Sciatic nerve (tissue), 2 donors: ENCODE results near the gene KIFBP. TPM values are rescaled to one million over a fixed set of nuclear protein-coding genes. Genes with fewer than 3 reads are reported as not detected.
"Not testable (repeated sequence)": the region's sequence is repeated elsewhere in the genome, so short reads cannot be mapped to it uniquely, and the experiment has no call there.

ENCODE experiments used
- ATAC-seq: fragments of 200-7000 bp; cut with Tn5 transposase; one replicate; pipeline ENCODE4 v1.9.1; 2020; ENCODE audit warnings: mild to moderate bottlenecking, moderate library complexity
- DNase-seq: peaks from one replicate; pipeline ENCODE4 v3.0.0-alpha.2; 2020; ENCODE audit warnings: low spot score
- intact Hi-C: fragments of 100-400 bp; cut with DNase I; formaldehyde crosslinking; loops from one replicate; pipeline ENCODE4 v1.14.2; 2022
- total RNA-seq: library from RNA; stranded (reverse); fragmentation: NEBNext Ultra II Directional; extraction: Animal tissue kit (Norgen Biotek cat#: 25700); gene quantifications from one replicate; pipeline ENCODE4 v1.2.1, GENCODE V29; 2021
- donor health status: DM: no; HTN: no; CAD: no.
- donor health status: DM: no; HTN: no; CAD: no.

Gene KIFBP
- 30.4 TPM for total RNA-seq

- peak; percentile 98 for ATAC-seq
Observed at GRCh38 chr10:68988530-68989316, at the start of gene KIFBP. Gene KIFBP, plus strand, starts transcription at chr10:68988803. Its CDS starts 30 bp downstream, at chr10:68988833.

GRCh38 chr10:68938884-68939283, 49.7 kb upstream of the KIFBP start:
- ATAC-seq (no peak), DNase-seq (no peak)
- intact Hi-C loops: no loop called here

More at GRCh38 chr10:68988530-68989316, at the start of gene KIFBP:
- intact Hi-C loops: no loop called here
- DNase-seq: peak; percentile 95

GRCh38 chr10:68940917-68941316, 47.7 kb upstream of the KIFBP start:
- intact Hi-C loops, ATAC-seq, DNase-seq: not testable (repeated sequence)

- no peak for ATAC-seq
- intact Hi-C loops: no loop called here
- DNase-seq: no peak
Observed at GRCh38 chr10:68950598-68950997, 38.0 kb upstream of the KIFBP start.

GRCh38 chr10:68954904-68955303, 33.7 kb upstream of the KIFBP start:
- intact Hi-C loops: no loop called here
- ATAC-seq (no peak), DNase-seq (no peak)

- ATAC-seq: no peak
- intact Hi-C loops: no loop called here
- no peak for DNase-seq
Observed at GRCh38 chr10:68955355-68955831, 33.2 kb upstream of the KIFBP start.

- DNase-seq (peak; percentile 92), ATAC-seq (peak; percentile 98)
- intact Hi-C loops: no loop called here
Observed at GRCh38 chr10:68955832-68956532, 32.6 kb upstream of the KIFBP start, which contains the start of gene DDX21. Gene DDX21, plus strand, starts transcription at chr10:68956170. Its CDS starts 56 bp downstream, at chr10:68956226.

- intact Hi-C loops: no loop called here
- ATAC-seq (no peak), DNase-seq (no peak)
Observed at GRCh38 chr10:68957284-68957615, 31.4 kb upstream of the KIFBP start.

GRCh38 chr10:68957654-68958053, 30.9 kb upstream of the KIFBP start:
- DNase-seq (no peak), ATAC-seq (no peak)
- intact Hi-C loops: no loop called here

GRCh38 chr10:68959695-68960527, 28.7 kb upstream of the KIFBP start:
- DNase-seq (no peak), ATAC-seq (no peak)
- intact Hi-C loops: no loop called here

GRCh38 chr10:68963151-68963550, 25.5 kb upstream of the KIFBP start:
- intact Hi-C loops: no loop called here
- DNase-seq: no peak
- ATAC-seq: no peak

GRCh38 chr10:68973975-68974374, 14.6 kb upstream of the KIFBP start:
- DNase-seq (no peak), ATAC-seq (no peak)
- intact Hi-C loops: no loop called here

GRCh38 chr10:68975936-68976473, 12.6 kb upstream of the KIFBP start:
- intact Hi-C loops, ATAC-seq, DNase-seq: not testable (repeated sequence)

GRCh38 chr10:68979738-68980137, 8.9 kb upstream of the KIFBP start:
- ATAC-seq, DNase-seq, intact Hi-C loops: not testable (repeated sequence)

GRCh38 chr10:68981074-68981473, 7.5 kb upstream of the KIFBP start:
- no peak for DNase-seq
- intact Hi-C loops: no loop called here
- ATAC-seq: no peak

GRCh38 chr10:68982389-68982788, 6.2 kb upstream of the KIFBP start:
- no peak for DNase-seq
- intact Hi-C loops: no loop called here
- no peak for ATAC-seq

GRCh38 chr10:68987611-68988010, 992 bp upstream of the KIFBP start:
- ATAC-seq (no peak), DNase-seq (no peak)
- intact Hi-C loops: no loop called here

GRCh38 chr10:68989317-68989990, 851 bp downstream of the KIFBP start:
- DNase-seq (no peak), ATAC-seq (no peak)
- intact Hi-C loops: no loop called here
